H9 (cell line): ENCODE results near the gene C17orf50. TPM values are rescaled to one million over a fixed set of nuclear protein-coding genes. Genes with fewer than 3 reads are reported as not detected.

ENCODE experiments used
- DNase-seq: peaks from one replicate; pipeline ENCODE4 v3.0.0-alpha.2; 2017
- H2AFZ ChIP-seq: one replicate; pipeline ENCODE4 v1.6.1; 2013; ENCODE audit warnings: mild to moderate bottlenecking, low read length, control low read depth, moderate library complexity
- H2AK5ac ChIP-seq: 2 replicates; pipeline ENCODE4 v1.6.1; 2013; ENCODE audit warnings: low read length, control low read depth, mixed read lengths; ENCODE audit not compliant: insufficient read length
- H2BK120ac ChIP-seq: one replicate; pipeline ENCODE4 v1.6.1; 2013; ENCODE audit warnings: low read depth, mild to moderate bottlenecking, low read length, control low read depth, inconsistent platforms; ENCODE audit not compliant: poor library complexity, severe bottlenecking
- H2BK12ac ChIP-seq: 2 replicates; pipeline ENCODE4 v1.6.1; 2013; ENCODE audit warnings: low read length, control low read depth, mixed read lengths, low read depth; ENCODE audit not compliant: insufficient read length
- H2BK15ac ChIP-seq: 2 replicates; pipeline ENCODE4 v1.6.1; 2013; ENCODE audit warnings: low read depth, low read length, control low read depth
- H2BK20ac ChIP-seq: one replicate; pipeline ENCODE4 v1.6.1; 2013; ENCODE audit warnings: low read depth, mild to moderate bottlenecking, low read length, control low read depth, inconsistent platforms; ENCODE audit not compliant: poor library complexity, severe bottlenecking
- H2BK5ac ChIP-seq: 2 replicates; pipeline ENCODE4 v1.6.1; 2013; ENCODE audit warnings: low read length, control low read depth, mixed read lengths; ENCODE audit not compliant: insufficient read length
- H3K14ac ChIP-seq: 2 replicates; pipeline ENCODE4 v1.6.1; 2013; ENCODE audit warnings: low read length, control low read depth; ENCODE audit not compliant: insufficient read depth
- H3K18ac ChIP-seq: 2 replicates; pipeline ENCODE4 v1.6.1; 2013; ENCODE audit warnings: low read depth, mild to moderate bottlenecking, mixed read lengths, low read length, control low read depth; ENCODE audit not compliant: insufficient read length
- H3K23ac ChIP-seq: 2 replicates; pipeline ENCODE4 v1.6.1; 2013; ENCODE audit warnings: low read length, control low read depth, mixed read lengths, low read depth; ENCODE audit not compliant: insufficient read length
- H3K23me2 ChIP-seq: 2 replicates; pipeline ENCODE4 v1.6.1; 2013; ENCODE audit warnings: low read depth, mild to moderate bottlenecking, mixed read lengths, low read length, control low read depth; ENCODE audit not compliant: insufficient read length, poor library complexity, severe bottlenecking
- H3K27ac ChIP-seq: 2 replicates; pipeline ENCODE4 v1.5.1; 2013; ENCODE audit warnings: low read length, control low read depth, mixed read lengths, low read depth; ENCODE audit not compliant: insufficient read length
- H3K27me3 ChIP-seq: 2 replicates; pipeline ENCODE4 v1.6.1; 2013; ENCODE audit warnings: low read length, control low read depth, inconsistent platforms; ENCODE audit not compliant: insufficient read depth
- H3K4ac ChIP-seq: 2 replicates; pipeline ENCODE4 v1.6.1; 2013; ENCODE audit warnings: low read depth, mild to moderate bottlenecking, control low read depth, inconsistent platforms, low read length, moderate library complexity
- H3K4me1 ChIP-seq: 2 replicates; pipeline ENCODE4 v1.6.1; 2013; ENCODE audit warnings: low read length, control low read depth, inconsistent platforms; ENCODE audit not compliant: insufficient read depth
- H3K4me2 ChIP-seq: 2 replicates; pipeline ENCODE4 v1.6.1; 2013; ENCODE audit warnings: low read length, control low read depth, mixed read lengths; ENCODE audit not compliant: insufficient read length, insufficient read depth
- H3K56ac ChIP-seq: 2 replicates; pipeline ENCODE4 v1.6.1; 2013; ENCODE audit warnings: low read depth, mild to moderate bottlenecking, mixed read lengths, low read length, control low read depth; ENCODE audit not compliant: insufficient read length
- H3K79me1 ChIP-seq: 2 replicates; pipeline ENCODE4 v1.6.1; 2013; ENCODE audit warnings: low read depth, mild to moderate bottlenecking, moderate library complexity, low read length, control low read depth, inconsistent platforms; ENCODE audit not compliant: insufficient read depth, poor library complexity, severe bottlenecking
- H3K79me2 ChIP-seq: 2 replicates; pipeline ENCODE4 v1.6.1; 2013; ENCODE audit warnings: low read length, control low read depth, inconsistent platforms; ENCODE audit not compliant: insufficient read depth
- H3K9ac ChIP-seq: 2 replicates; pipeline ENCODE4 v1.6.1; 2013; ENCODE audit warnings: low read length, control low read depth, mixed read lengths; ENCODE audit not compliant: insufficient read length; ENCODE audit errors: extremely low read depth
- H3K9me3 ChIP-seq: one replicate; pipeline ENCODE4 v1.6.1; 2013; ENCODE audit warnings: low read depth, low read length, inconsistent platforms; ENCODE audit not compliant: control insufficient read depth
- H3T11ph ChIP-seq: one replicate; pipeline ENCODE4 v1.6.1; 2013; ENCODE audit warnings: mild to moderate bottlenecking, low read length, control low read depth, inconsistent platforms
- H4K20me1 ChIP-seq: one replicate; pipeline ENCODE4 v1.6.1; 2013; ENCODE audit not compliant: control insufficient read depth, insufficient read length, insufficient read depth
- H4K5ac ChIP-seq: 2 replicates; pipeline ENCODE4 v1.6.1; 2013; ENCODE audit warnings: low read depth, mild to moderate bottlenecking, mixed read lengths, low read length, control low read depth; ENCODE audit not compliant: insufficient read length
- H4K8ac ChIP-seq: replicated peaks from 2 replicates; pipeline ENCODE4 v1.6.1; 2013; ENCODE audit warnings: low read length, control low read depth, mixed read lengths, low read depth; ENCODE audit not compliant: insufficient read length
- H4K91ac ChIP-seq: 2 replicates; pipeline ENCODE4 v1.6.1; 2013; ENCODE audit warnings: low read depth, mild to moderate bottlenecking, moderate library complexity, mixed read lengths, low read length, control low read depth; ENCODE audit not compliant: insufficient read length
- H3K27ac Mint-ChIP-seq, 3 experiments: 2 replicates in 2 of 3; 3 replicates in 1 of 3; pipeline ENCODE4 v1.8.0; 2020 to 2021; ENCODE audit warnings: mixed read lengths in 3 of 3, mild to moderate bottlenecking in 1 of 3, moderate library complexity in 1 of 3
- H3K27me3 Mint-ChIP-seq: 2 replicates; pipeline ENCODE4 v1.8.0; 2021; ENCODE audit warnings: low read depth, mild to moderate bottlenecking, moderate library complexity, mixed read lengths
- H3K36me3 Mint-ChIP-seq, 3 experiments: 2 replicates in 2 of 3; 3 replicates in 1 of 3; pipeline ENCODE4 v1.8.0; 2020 to 2021; ENCODE audit warnings: low read depth in 3 of 3, mixed read lengths in 3 of 3; ENCODE audit not compliant: insufficient read depth in 1 of 3
- H3K4me1 Mint-ChIP-seq, 2 experiments: 2 replicates each; pipeline ENCODE4 v1.8.0; 2020; ENCODE audit warnings: mixed read lengths in 2 of 2
- H3K4me3 Mint-ChIP-seq, 2 experiments: 2 replicates in 1 of 2; 3 replicates in 1 of 2; pipeline ENCODE4 v1.8.0; 2020 to 2021; ENCODE audit warnings: mild to moderate bottlenecking in 2 of 2, mixed read lengths in 2 of 2, moderate library complexity in 1 of 2
- H3K9me3 Mint-ChIP-seq, 2 experiments: 2 replicates in 1 of 2; 3 replicates in 1 of 2; pipeline ENCODE4 v1.8.0; 2020; ENCODE audit warnings: mild to moderate bottlenecking in 2 of 2, mixed read lengths in 2 of 2, moderate library complexity in 1 of 2
- CTCF ChIP-seq: fragments of 200-600 bp; sonication (generic); conservative IDR thresholded peaks from 3 replicates; pipeline ENCODE4 v1.8.0; 2021; ENCODE audit warnings: antibody characterized with exemption, mild to moderate bottlenecking
- WGBS: extraction: QIAGEN DNeasy Blood & Tissue Kit; methylation state at CpG from one replicate; pipeline ENCODE4 v1.1.7; 2013; ENCODE audit warnings: missing lambda C conversion rate, low lambda C conversion rate, mixed read lengths; ENCODE audit not compliant: insufficient read length; ENCODE audit errors: extremely low coverage; 5-methylcytosine and 5-hydroxymethylcytosine counted together
- total RNA-seq: library from RNA; stranded (reverse); gene quantifications from 2 replicates; pipeline ENCODE4 v1.2.1, GENCODE V29; 2021

C17orf50 gene
- total RNA-seq, 1 experiment from 2014 or later: not detected

GRCh38 chr17:35765086-35765710 lies 4.5 kb downstream of the C17orf50 start:
- no peak overlapping the region for H2BK15ac ChIP-seq
- H3T11ph ChIP-seq: no peak overlapping the region
- no peak for DNase-seq
- WGBS: no CpG with 5 or more reads among the region's 11 CpGs
- no peak for TF ChIP-seq CTCF
- H4K20me1 ChIP-seq: no peaks in the 10 kb centered on the region
- H3K4me1 ChIP-seq: no peaks in the 10 kb centered on the region; the same call in 1 of the 2 replicates
- H3K27ac ChIP-seq: no peak overlapping the region
- H2BK5ac ChIP-seq: no peak overlapping the region
- no peak overlapping the region for H2AK5ac ChIP-seq
- H2BK120ac ChIP-seq: no peak overlapping the region
- no peak overlapping the region for H3K14ac ChIP-seq
- Mint-ChIP-seq H3K4me1 (peaks cover 14 to 17% of the 10 kb centered on the region in 2 experiments), H3K9me3 (no peaks in the 10 kb centered on the region; a peak in 3 of 5 replicates), H3K36me3 (no peaks in the 10 kb centered on the region; a peak in 2 of 7 replicates), H3K4me3 (peak overlapping the region; percentile 76 to 87; a peak in 4 of 5 replicates), H3K27ac (no peak overlapping the region), H3K27me3 (peaks cover 26% of the 10 kb centered on the region)
- no peaks in the 10 kb centered on the region for H3K9me3 ChIP-seq
- no peak overlapping the region for H3K4ac ChIP-seq
- H3K79me2 ChIP-seq: no peaks in the 10 kb centered on the region
- H2BK20ac ChIP-seq: no peak overlapping the region
- H3K56ac ChIP-seq: no peak overlapping the region
- H2AFZ ChIP-seq: no peak overlapping the region
- no peaks in the 10 kb centered on the region for H3K79me1 ChIP-seq
- no peak overlapping the region for H2BK12ac ChIP-seq
- H3K18ac ChIP-seq: no peak overlapping the region
- peaks cover 2% of the 10 kb centered on the region; the same call in 1 of the 2 replicates for H3K27me3 ChIP-seq
- no peak overlapping the region for H3K9ac ChIP-seq
- H4K8ac ChIP-seq: no peak overlapping the region
- peak overlapping the region; percentile 39 for H3K4me2 ChIP-seq
- H4K91ac ChIP-seq: no peak overlapping the region
- H4K5ac ChIP-seq: no peak overlapping the region
- H3K23me2 ChIP-seq: peaks cover 5% of the 10 kb centered on the region
- no peak overlapping the region for H3K23ac ChIP-seq
